Measurements from ENCODE around the gene CNOT6.

- TF ChIP-seq, protein P1, sequence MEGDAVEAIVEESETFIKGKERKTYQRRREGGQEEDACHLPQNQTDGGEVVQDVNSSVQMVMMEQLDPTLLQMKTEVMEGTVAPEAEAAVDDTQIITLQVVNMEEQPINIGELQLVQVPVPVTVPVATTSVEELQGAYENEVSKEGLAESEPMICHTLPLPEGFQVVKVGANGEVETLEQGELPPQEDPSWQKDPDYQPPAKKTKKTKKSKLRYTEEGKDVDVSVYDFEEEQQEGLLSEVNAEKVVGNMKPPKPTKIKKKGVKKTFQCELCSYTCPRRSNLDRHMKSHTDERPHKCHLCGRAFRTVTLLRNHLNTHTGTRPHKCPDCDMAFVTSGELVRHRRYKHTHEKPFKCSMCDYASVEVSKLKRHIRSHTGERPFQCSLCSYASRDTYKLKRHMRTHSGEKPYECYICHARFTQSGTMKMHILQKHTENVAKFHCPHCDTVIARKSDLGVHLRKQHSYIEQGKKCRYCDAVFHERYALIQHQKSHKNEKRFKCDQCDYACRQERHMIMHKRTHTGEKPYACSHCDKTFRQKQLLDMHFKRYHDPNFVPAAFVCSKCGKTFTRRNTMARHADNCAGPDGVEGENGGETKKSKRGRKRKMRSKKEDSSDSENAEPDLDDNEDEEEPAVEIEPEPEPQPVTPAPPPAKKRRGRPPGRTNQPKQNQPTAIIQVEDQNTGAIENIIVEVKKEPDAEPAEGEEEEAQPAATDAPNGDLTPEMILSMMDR (IDR thresholded peaks at IDR 0.05; ENCODE audit: low read depth, low read length, missing input control), result no peak
- TF ChIP-seq GABPA (IDR thresholded peaks at IDR 0.05 in 1 of 2, conservative IDR thresholded peaks at IDR 0.05 in 1 of 2), result no peak
- TF ChIP-seq JUND (IDR thresholded peaks at IDR 0.05), result no peak
- TF ChIP-seq REST (IDR thresholded peaks at IDR 0.05), result no peak
- no peak for TF ChIP-seq RAD21 (IDR thresholded peaks at IDR 0.05)
- no peak for TF ChIP-seq YY1 (IDR thresholded peaks at IDR 0.05)
- no peak for TF ChIP-seq ATF3 (IDR thresholded peaks at IDR 0.05)
- no peak for TF ChIP-seq HNF4G (IDR thresholded peaks at IDR 0.05)
- TF ChIP-seq HNF4A (conservative IDR thresholded peaks at IDR 0.05), result no peak
- TF ChIP-seq MAX (IDR thresholded peaks at IDR 0.05), result no peak
- TF ChIP-seq EGR1 (IDR thresholded peaks at IDR 0.05; ENCODE audit: low read depth in 2 of 2), result no peak
- no peak for TF ChIP-seq TAF1 (conservative IDR thresholded peaks at IDR 0.05)
- TF ChIP-seq ZBTB33 (IDR thresholded peaks at IDR 0.05), result no peak
- TF ChIP-seq SP1 (IDR thresholded peaks at IDR 0.05), result no peak
Observed at GRCh38 chr5:180607861-180608571, 113.8 kb downstream of the CNOT6 start.
